ENCODE results near the gene APBB1.

APBB1 gene

GRCh38 chr11:6402061-6402470, 16.8 kb downstream of the APBB1 start:
- no peak for TF ChIP-seq CTCF (IDR thresholded peaks at IDR 0.05; ENCODE audit: insufficient read depth, missing control alignments)
- DNase-seq (ENCODE audit: insufficient read length, low spot score) (no peak), FAIRE-seq (no peak)

- TF ChIP-seq CTCF (IDR thresholded peaks at IDR 0.05; ENCODE audit: insufficient read depth, missing control alignments) = no peak
- DNase-seq (ENCODE audit: insufficient read length, low spot score) (no peak), FAIRE-seq (no peak)
These were observed 17.4 kb downstream of the APBB1 start for GRCh38 chr11:6401464-6401863.

GRCh38 chr11:6400431-6401345, 18.2 kb downstream of the APBB1 start:
- TF ChIP-seq CTCF (IDR thresholded peaks at IDR 0.05; ENCODE audit: insufficient read depth, missing control alignments) = no peak
- DNase-seq (ENCODE audit: insufficient read length, low spot score) = no peak
- FAIRE-seq = no peak

- DNase-seq (ENCODE audit: insufficient read length, low spot score) (no peak), FAIRE-seq (no peak)
- no peak for TF ChIP-seq CTCF (IDR thresholded peaks at IDR 0.05; ENCODE audit: insufficient read depth, missing control alignments)
These were observed 21.3 kb downstream of the APBB1 start for GRCh38 chr11:6397636-6398035.

GRCh38 chr11:6397156-6397555, 21.7 kb downstream of the APBB1 start:
- DNase-seq (ENCODE audit: insufficient read length, low spot score) (no peak), FAIRE-seq (no peak)

GRCh38 chr11:6395470-6396060, 23.3 kb downstream of the APBB1 start:
- no peak for TF ChIP-seq CTCF (IDR thresholded peaks at IDR 0.05; ENCODE audit: insufficient read depth, missing control alignments)
- DNase-seq (ENCODE audit: insufficient read length, low spot score) (no peak), FAIRE-seq (no peak)

More at GRCh38 chr11:6397156-6397555, 21.7 kb downstream of the APBB1 start:
- no peak for TF ChIP-seq CTCF (IDR thresholded peaks at IDR 0.05; ENCODE audit: insufficient read depth, missing control alignments)

All from D721Med (cell line).